A673 (cell line): ENCODE measurements around the gene PPP1R16B.

Experiments used
- EZH2 ChIP-seq: fragments of 200-600 bp; sonication (generic); IDR thresholded peaks from 2 replicates; pipeline ENCODE4 v1.6.1; 2017; ENCODE audit warnings: borderline replicate concordance, low read depth, mild to moderate bottlenecking, mixed read lengths, antibody characterized with exemption, low read length; ENCODE audit not compliant: poor library complexity, severe bottlenecking
- TF ChIP-seq, protein P1 (sequence below): fragments of 300-800, 200-600 bp; sonication (generic); conservative IDR thresholded peaks from 2 replicates; pipeline ENCODE4 v1.5.1; 2017; ENCODE audit warnings: low read depth, mild to moderate bottlenecking, antibody characterized with exemption, low read length, moderate library complexity, mixed read lengths

DNA sequence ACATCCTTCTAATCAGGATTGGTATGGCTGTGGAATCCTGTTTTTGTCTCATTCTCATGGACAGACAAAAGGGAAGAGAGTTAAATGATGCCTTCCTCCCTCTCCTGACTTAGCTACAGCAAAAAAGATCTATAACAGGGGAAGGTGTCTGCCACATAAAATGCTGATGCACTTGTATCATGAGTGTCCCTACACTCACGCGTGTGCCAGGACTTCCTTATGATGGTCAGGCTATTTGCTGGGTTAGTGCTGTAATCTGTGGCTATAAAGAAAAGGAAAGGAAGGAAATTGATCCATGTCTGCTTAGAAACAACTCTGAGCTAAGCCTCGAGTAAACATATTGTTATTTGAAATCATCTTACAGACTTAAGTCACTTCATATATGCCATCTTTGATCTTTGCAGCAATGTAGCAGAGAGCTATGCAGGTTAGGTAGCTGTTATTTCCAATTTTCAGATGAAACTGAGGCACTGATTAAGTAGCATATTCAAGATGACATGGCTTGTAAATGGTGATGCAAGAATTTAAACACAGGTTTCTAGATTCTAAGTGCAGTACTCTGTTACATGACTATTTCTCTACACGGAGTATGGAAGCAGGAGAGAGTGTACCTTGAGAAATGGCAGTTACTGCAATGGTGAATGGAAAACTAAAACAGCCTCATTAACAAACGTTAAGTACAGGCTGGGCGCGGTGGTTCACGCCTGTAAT lies 148.3 kb downstream of the PPP1R16B start:
- TF ChIP-seq, protein P1, sequence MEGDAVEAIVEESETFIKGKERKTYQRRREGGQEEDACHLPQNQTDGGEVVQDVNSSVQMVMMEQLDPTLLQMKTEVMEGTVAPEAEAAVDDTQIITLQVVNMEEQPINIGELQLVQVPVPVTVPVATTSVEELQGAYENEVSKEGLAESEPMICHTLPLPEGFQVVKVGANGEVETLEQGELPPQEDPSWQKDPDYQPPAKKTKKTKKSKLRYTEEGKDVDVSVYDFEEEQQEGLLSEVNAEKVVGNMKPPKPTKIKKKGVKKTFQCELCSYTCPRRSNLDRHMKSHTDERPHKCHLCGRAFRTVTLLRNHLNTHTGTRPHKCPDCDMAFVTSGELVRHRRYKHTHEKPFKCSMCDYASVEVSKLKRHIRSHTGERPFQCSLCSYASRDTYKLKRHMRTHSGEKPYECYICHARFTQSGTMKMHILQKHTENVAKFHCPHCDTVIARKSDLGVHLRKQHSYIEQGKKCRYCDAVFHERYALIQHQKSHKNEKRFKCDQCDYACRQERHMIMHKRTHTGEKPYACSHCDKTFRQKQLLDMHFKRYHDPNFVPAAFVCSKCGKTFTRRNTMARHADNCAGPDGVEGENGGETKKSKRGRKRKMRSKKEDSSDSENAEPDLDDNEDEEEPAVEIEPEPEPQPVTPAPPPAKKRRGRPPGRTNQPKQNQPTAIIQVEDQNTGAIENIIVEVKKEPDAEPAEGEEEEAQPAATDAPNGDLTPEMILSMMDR: no peak
- no peak for TF ChIP-seq EZH2
